Measurements from ENCODE around the gene ANO3.

ANO3 gene

DNA sequence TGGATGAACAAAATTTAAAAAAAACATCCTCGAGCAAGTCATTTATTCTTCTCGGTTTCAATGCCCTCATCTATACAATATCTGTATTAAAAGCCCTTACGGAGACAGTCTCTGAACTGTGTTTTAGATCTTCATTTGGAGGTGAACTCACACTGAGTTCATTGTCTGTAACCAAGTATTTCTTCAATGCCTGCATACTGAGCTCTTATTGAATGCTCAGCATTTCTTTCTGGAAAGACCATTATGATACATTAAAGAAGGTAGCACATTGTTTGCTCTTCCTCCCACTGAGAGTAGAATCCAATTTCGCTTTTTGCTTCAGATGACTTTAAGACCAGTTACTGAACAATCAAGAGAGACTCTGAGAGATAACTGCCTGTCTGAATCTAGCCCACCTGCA, 1.7 kb upstream of the ANO3 start:
- DNase-seq (ENCODE audit: low read depth) = no peak
- TF ChIP-seq, protein P1, sequence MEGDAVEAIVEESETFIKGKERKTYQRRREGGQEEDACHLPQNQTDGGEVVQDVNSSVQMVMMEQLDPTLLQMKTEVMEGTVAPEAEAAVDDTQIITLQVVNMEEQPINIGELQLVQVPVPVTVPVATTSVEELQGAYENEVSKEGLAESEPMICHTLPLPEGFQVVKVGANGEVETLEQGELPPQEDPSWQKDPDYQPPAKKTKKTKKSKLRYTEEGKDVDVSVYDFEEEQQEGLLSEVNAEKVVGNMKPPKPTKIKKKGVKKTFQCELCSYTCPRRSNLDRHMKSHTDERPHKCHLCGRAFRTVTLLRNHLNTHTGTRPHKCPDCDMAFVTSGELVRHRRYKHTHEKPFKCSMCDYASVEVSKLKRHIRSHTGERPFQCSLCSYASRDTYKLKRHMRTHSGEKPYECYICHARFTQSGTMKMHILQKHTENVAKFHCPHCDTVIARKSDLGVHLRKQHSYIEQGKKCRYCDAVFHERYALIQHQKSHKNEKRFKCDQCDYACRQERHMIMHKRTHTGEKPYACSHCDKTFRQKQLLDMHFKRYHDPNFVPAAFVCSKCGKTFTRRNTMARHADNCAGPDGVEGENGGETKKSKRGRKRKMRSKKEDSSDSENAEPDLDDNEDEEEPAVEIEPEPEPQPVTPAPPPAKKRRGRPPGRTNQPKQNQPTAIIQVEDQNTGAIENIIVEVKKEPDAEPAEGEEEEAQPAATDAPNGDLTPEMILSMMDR (IDR thresholded peaks at IDR 0.05; ENCODE audit: low read length, missing control alignments) = no peak
- H3K4me3 ChIP-seq (replicated peaks; ENCODE audit: low read depth, low read length) = no peak overlapping the region

DNA sequence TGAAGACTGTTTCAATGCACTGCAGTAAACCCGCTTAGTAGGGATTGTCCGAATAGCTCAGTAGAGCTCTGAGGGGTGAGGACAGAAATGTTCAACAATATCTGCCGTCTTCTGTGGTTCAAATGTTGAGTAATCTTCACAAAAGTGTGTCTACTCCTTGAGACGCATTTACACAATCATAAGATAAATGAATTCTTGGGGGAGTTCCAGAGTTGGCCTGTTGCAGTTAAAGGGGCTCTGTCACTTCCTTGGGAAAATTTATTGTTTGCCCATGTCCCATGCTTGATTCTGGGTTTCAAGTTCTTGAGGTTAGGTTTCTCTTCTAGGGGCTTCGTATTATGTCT, 614 bp downstream of the ANO3 start:
- H3K4me3 ChIP-seq (replicated peaks; ENCODE audit: low read depth, low read length) = peak overlapping the region; percentile 37
- TF ChIP-seq, protein P1 (IDR thresholded peaks at IDR 0.05; ENCODE audit: low read length, missing control alignments) = no peak
- peak; percentile 74 for DNase-seq (ENCODE audit: low read depth)

DNA sequence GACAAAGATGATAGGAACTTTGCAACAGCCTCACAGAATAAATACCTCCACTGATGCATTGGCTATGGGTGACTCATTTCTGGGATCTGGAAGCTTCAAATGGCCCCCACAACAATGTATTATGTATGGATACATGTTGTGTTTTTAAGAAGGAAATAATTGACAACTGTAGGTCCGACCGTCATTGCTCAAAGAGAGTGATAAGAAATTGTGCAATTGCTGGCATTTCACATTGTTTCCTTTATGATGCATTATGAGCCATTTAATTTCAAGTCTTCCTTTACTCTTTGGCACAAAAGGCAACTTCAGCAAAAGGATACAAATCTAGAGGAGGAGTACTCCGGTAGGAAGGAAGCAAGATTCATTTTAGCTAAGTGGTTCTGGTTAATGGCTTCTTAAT, 2.0 kb downstream of the ANO3 start:
- TF ChIP-seq, protein P1 (IDR thresholded peaks at IDR 0.05; ENCODE audit: low read length, missing control alignments) = no peak
- DNase-seq (ENCODE audit: low read depth) = peak; percentile 64
- no peak overlapping the region for H3K4me3 ChIP-seq (replicated peaks; ENCODE audit: low read depth, low read length)

DNA sequence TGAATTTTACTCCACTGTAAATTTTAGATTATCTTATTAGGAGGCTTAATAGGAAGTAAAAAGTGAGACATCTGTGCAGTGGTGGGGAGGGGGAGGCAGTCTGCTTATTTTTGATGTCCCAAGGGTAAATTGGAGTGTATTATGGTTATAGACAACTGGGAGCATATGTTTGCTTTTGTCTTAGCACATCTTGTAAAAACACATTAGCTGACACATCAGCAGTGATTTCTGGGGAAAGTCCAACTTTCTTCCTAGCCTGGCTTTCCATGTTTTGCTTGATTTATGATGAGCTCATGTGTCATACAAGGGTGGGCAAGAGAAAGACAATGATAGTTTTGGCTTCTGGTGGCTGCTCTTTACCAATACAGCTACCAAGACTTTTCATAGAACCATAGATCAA, 4.0 kb downstream of the ANO3 start:
- TF ChIP-seq, protein P1 (IDR thresholded peaks at IDR 0.05; ENCODE audit: low read length, missing control alignments) = no peak
- no peak for DNase-seq (ENCODE audit: low read depth)
- H3K4me3 ChIP-seq (replicated peaks; ENCODE audit: low read depth, low read length) = no peak overlapping the region

DNA sequence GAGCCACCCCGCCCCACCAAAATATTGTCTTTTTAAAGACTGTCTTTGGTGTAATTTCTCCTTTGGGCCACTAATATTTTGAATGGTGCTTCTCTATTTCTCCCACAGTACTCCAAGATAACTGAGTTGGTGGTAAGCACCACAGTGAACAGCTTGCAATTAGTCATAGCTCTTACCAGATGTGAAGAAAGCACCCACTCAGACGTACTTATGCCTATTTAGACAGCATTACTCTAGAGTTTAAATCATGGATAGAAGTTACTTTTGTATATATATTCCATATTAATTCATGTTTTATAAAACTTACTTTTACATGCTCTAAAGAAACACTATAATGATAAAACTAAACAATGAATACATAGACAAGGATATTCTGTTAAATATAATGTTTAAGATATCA, 12.7 kb downstream of the ANO3 start:
- H3K4me3 ChIP-seq (replicated peaks; ENCODE audit: low read depth, low read length) = no peak overlapping the region
- DNase-seq (ENCODE audit: low read depth) = peak; percentile 22
- TF ChIP-seq, protein P1 (IDR thresholded peaks at IDR 0.05; ENCODE audit: low read length, missing control alignments) = no peak

DNA sequence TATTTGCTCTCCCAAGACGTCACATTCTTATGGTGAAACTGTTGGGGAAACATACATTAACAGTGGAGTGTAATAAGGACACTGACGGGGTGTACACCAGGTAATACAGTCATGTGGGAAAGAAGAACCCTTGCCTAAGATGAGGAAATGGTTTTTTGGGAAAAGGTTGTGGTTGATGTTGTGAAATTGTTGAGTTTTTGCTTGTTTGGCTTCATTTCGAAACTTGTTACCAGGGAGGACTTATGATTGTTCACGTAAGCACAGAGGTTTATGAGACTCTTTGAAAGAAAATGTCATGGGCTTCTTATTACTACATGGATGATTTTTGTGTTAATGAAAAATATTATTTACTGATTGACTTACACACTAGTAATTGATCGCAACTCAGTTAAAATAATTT, 16.8 kb downstream of the ANO3 start:
- peak; percentile 20 for DNase-seq (ENCODE audit: low read depth)

DNA sequence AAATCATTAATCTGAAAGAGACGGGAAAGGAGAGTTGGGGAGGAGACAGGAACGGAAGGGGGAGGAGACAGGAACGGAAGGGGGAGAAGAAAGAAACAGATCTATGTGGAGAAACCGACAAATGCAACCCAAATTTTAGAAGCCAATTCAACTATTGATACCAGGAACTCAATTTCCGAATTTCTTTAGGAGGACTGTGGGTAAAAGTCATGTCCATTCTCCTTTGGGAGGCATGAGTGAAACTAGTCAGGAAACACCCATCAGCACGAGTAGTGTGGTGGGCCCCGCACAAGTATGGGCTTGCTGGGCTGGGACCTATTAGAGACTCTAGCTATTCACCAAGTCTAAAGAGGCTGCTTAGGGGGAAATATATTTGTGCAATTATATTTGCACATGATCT, 18.1 kb downstream of the ANO3 start:
- TF ChIP-seq, protein P1 (IDR thresholded peaks at IDR 0.05; ENCODE audit: low read length, missing control alignments) = no peak
- DNase-seq (ENCODE audit: low read depth) = no peak
- H3K4me3 ChIP-seq (replicated peaks; ENCODE audit: low read depth, low read length) = no peak overlapping the region

More for the DNA sequence above, 16.8 kb downstream of the ANO3 start:
- H3K4me3 ChIP-seq (replicated peaks; ENCODE audit: low read depth, low read length) = no peak overlapping the region
- TF ChIP-seq, protein P1 (IDR thresholded peaks at IDR 0.05; ENCODE audit: low read length, missing control alignments) = no peak
